Astrocyte of the cerebellum (primary cell): ENCODE data around the gene DPCD.

Source experiments
- DNase-seq: peaks from one replicate; pipeline ENCODE4 v3.0.0-alpha.2; 2011; ENCODE audit warnings: low read depth
- H3K4me3 ChIP-seq: 2 replicates; pipeline ENCODE4 v1.5.1; 2011; ENCODE audit warnings: mild to moderate bottlenecking, low read depth, low read length, moderate library complexity
- CTCF ChIP-seq: IDR thresholded peaks from 2 replicates; pipeline ENCODE4 v1.5.1; 2012; ENCODE audit warnings: low read length, low read depth, moderate library complexity, mild to moderate bottlenecking; ENCODE audit errors: missing control alignments
- in situ Hi-C: cut with HindIII; loops from 2 replicates; pipeline ENCODE4 v1.10.0; 2017; ENCODE audit warnings: low sequenced_read_pairs

Gene DPCD

GRCh38 chr10:101566333-101567164, 21.6 kb upstream of the DPCD start:
- in situ Hi-C loops: no loop called here
- H3K4me3 ChIP-seq: peak overlapping the region; percentile 14
- DNase-seq: no peak

GRCh38 chr10:101567165-101568006, 20.7 kb upstream of the DPCD start:
- DNase-seq: no peak
- no peak overlapping the region for H3K4me3 ChIP-seq
- in situ Hi-C loops: no loop called here
- TF ChIP-seq CTCF: no peak

More at GRCh38 chr10:101566333-101567164, 21.6 kb upstream of the DPCD start:
- TF ChIP-seq CTCF: peak; percentile 4

DNA sequence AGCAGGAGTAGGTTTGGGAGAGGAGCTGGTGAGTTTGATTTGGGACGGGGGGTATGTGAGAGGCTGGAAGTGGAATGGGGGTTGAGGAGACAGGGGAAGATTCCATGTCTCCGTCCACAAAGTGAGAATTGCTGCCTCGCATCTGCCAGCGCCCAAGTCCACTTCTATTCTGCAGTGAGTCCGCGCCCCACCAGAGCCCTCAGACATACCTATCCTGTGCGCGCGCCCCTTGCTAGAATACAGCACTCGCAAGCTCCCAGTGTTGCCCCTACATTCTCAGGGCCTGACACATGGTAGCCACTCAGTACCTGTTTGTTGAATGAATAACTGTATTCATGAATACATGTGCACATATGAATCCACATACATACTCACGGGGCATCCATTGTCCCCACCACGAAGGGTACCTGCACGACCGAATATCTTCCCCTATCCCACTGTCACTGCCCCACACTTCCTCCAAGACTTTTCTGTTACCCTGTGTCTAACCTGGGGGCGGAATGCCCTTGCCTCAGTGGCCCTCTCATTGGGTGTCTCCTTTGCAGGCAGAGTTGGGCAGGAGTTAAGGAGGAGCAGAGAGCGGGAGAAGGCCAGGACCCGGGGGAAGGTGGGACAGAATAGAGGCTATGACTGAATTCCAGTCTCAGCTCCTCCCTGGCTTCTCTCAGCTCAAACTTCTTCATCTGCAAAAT, 19.9 kb upstream of the DPCD start:
- H3K4me3 ChIP-seq: no peak overlapping the region
- in situ Hi-C loops: no loop called here
- no peak for TF ChIP-seq CTCF
- no peak for DNase-seq

DNA sequence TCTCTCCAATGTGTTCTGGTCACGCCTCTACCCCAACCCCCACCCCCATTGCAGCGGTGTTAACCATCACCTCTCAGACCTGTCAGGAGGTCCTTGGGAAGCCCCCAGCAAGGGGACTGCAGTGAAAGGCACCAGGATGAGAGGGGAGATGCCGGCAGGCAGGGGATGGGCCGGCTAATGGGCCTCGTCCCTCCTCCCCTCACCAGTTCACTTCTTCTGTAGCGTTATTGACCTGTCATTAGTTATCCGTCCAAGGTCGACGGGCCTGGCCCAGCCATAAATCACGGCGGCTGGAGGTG, 18.8 kb upstream of the DPCD start:
- no peak for TF ChIP-seq CTCF
- in situ Hi-C loops: no loop called here
- DNase-seq: no peak
- H3K4me3 ChIP-seq: peak overlapping the region; percentile 56

- TF ChIP-seq CTCF: peak; percentile 63
- in situ Hi-C loops: no loop called here
- no peak for DNase-seq
- peak overlapping the region; percentile 56 for H3K4me3 ChIP-seq
Observed at GRCh38 chr10:101569622-101570427, 18.3 kb upstream of the DPCD start.
